Cardiac fibroblast (primary cell): Measurements from ENCODE around the gene LIN37.

Experiments
- DNase-seq, 2 donors: peaks; one replicate each; pipeline versions ENCODE4 v3.0.0 to v3.0.0-alpha.2; 2010; ENCODE audit warnings: low read depth in 2 of 2
- H3K4me3 ChIP-seq, 2 donors: replicated peaks in 1 of 2; 1 replicate in 1 of 2; 2 replicates in 1 of 2; pipeline ENCODE4 v1.5.1; 2011; ENCODE audit warnings: low read depth in 2 of 2, low read length in 2 of 2, mild to moderate bottlenecking in 2 of 2, moderate library complexity in 1 of 2
- TF ChIP-seq, protein P1 (sequence below): IDR thresholded peaks from one replicate; pipeline ENCODE4 v1.5.1; 2011; ENCODE audit warnings: low read depth, mild to moderate bottlenecking, low read length, inconsistent platforms

Gene LIN37

DNA sequence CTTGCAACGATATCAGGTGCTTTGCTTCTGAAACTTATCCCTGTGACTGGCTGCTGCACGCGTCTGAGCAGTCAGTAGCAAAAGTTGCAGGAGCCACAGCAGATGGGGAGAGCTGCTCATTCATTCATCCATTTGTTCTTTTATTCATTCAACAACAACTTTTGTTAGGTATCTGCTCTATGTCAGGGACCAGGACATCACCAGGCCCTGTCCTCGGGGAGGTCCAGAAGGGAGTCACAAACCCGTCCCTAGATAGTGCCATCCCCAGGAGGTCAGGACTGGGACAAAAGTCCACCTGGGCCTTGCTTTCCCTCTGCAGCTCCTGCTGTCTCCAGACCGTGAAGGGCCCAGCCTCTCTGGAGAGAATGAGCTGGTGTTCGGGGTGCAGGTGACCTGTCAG is 29.6 kb downstream of the LIN37 start:
- H3K4me3 ChIP-seq: no peak overlapping the region
- no peak for DNase-seq
- TF ChIP-seq, protein P1, sequence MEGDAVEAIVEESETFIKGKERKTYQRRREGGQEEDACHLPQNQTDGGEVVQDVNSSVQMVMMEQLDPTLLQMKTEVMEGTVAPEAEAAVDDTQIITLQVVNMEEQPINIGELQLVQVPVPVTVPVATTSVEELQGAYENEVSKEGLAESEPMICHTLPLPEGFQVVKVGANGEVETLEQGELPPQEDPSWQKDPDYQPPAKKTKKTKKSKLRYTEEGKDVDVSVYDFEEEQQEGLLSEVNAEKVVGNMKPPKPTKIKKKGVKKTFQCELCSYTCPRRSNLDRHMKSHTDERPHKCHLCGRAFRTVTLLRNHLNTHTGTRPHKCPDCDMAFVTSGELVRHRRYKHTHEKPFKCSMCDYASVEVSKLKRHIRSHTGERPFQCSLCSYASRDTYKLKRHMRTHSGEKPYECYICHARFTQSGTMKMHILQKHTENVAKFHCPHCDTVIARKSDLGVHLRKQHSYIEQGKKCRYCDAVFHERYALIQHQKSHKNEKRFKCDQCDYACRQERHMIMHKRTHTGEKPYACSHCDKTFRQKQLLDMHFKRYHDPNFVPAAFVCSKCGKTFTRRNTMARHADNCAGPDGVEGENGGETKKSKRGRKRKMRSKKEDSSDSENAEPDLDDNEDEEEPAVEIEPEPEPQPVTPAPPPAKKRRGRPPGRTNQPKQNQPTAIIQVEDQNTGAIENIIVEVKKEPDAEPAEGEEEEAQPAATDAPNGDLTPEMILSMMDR: no peak

DNA sequence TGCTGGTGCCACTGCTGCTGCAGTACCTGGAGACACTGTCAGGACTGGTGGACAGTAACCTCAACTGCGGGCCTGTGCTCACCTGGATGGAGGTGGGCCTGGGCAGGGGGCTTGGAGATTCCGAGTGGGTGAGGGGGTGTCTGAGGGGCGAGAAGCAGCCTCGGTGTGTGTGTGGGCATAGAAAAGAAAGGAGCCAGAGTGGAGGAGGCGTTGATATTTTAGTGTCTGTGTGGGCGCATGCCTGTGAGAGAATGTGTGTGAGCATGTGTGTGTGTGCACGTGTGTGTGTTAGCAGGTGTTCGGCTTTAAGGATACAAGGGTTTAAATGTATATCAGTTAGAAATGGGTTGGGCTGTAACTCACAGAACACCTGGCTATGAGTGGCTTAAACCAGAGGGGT is 30.7 kb downstream of the LIN37 start:
- TF ChIP-seq, protein P1: no peak
- no peak overlapping the region for H3K4me3 ChIP-seq
- no peak for DNase-seq

DNA sequence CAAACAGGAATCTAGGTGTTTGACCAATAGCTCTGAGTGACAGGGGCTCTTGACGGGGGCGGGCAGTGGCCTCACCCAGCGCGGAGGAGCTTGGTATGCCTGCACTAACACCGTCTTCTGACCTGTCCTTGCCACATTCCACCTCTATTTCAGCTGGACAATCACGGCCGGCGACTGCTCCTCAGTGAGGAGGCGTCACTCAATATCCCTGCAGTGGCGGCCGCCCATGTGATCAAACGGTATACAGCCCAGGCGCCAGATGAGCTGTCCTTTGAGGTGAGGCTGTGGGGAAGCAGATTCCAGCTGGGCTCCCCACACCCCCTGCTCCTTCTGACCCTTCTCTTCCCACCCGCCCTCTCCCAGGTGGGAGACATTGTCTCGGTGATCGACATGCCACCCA is 31.7 kb downstream of the LIN37 start:
- H3K4me3 ChIP-seq: no peak overlapping the region
- TF ChIP-seq, protein P1: no peak
- DNase-seq: no peak

DNA sequence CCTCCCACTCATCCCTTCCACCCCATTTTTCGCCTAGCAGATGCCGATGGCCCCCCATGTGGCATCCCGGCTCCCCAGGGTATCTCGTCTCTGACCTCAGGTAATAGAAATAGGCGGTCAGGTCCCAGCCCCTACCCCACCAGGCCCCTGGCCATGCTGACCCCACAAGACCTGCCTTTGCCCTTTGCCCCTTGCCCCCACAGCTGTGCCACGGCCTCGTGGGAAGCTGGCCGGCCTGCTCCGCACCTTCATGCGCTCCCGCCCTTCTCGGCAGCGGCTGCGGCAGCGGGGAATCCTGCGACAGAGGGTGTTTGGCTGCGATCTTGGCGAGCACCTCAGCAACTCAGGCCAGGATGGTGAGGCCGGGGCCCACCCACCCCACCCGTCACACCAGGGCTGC is 32.3 kb downstream of the LIN37 start:
- no peak for DNase-seq
- TF ChIP-seq, protein P1: no peak
- no peak overlapping the region for H3K4me3 ChIP-seq

DNA sequence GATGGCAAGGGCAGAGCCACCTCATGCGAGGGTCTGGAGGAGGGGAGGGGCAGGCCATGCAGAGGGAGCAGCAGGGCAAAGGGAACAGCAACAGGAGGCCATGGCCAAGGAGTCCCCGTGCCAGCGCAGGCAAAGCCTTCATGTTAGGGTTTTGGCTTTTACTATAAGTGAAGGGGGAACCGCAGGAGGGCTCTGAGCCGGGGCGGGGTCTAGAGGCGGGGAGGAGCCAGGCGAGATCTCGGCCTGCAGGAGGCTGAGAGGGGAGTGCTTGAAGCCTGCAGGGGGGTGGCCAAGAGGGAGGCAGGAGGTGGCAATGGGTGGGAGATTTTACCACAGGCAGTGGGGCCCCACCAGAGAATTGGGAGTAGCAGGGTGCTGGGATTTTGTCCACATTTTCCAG is 33.3 kb downstream of the LIN37 start:
- no peak for DNase-seq
- no peak overlapping the region for H3K4me3 ChIP-seq
- TF ChIP-seq, protein P1: no peak

DNA sequence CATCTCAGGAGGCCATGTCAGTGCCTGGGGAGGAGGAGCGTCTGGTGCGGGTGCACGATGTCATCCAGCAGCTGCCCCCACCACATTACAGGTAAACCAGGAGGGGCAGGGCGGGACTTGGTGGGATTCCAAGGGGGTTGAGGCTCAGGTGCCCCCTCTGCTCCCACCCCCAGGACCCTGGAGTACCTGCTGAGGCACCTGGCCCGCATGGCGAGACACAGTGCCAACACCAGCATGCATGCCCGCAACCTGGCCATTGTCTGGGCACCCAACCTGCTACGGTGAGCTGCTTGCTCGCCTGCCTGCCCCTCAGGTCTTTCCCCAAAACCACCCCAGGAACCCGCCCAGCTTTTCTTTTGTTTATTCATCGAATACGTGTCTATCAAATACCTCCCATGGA is 34.2 kb downstream of the LIN37 start:
- no peak for DNase-seq
- TF ChIP-seq, protein P1: no peak
- no peak overlapping the region for H3K4me3 ChIP-seq
